Peyer's patch (tissue), 4 donors: ENCODE results near the gene DNAJA4.
A peak's percentile ranks its signal among the peaks of the same experiment; 100 is the strongest.

ENCODE experiments used
- CTCF ChIP-seq, 6 experiments: fragments of 450-650 bp in 4 of 6; fragments of 200-600 bp in 2 of 6; sonication (generic) in 1 of 6; IDR thresholded peaks; one replicate each; pipeline ENCODE4 v1.5.1; 2017 to 2019; ENCODE audit warnings: antibody characterized with exemption in 6 of 6, mild to moderate bottlenecking in 3 of 6, moderate library complexity in 1 of 6
- POLR2A ChIP-seq, 2 donors: fragments of 450-650 bp; IDR thresholded peaks; one replicate each; pipeline ENCODE4 v1.5.1; 2017; ENCODE audit warnings: antibody characterized with exemption in 2 of 2, mild to moderate bottlenecking in 2 of 2, moderate library complexity in 2 of 2

GRCh38 chr15:78299101-78299930 lies 35.0 kb downstream of the DNAJA4 start, which contains the start of gene SKIC8:
- TF ChIP-seq CTCF (IDR thresholded peaks at IDR 0.05): no peak
- TF ChIP-seq POLR2A (IDR thresholded peaks at IDR 0.05): peak; percentile 64 to 72
